HG03442 (cell line): ENCODE data around the gene SLC16A9.
"Not testable (repeated sequence)": the region's sequence is repeated elsewhere in the genome, so short reads cannot be mapped to it uniquely, and the experiment has no call there.

ENCODE experiments used
- ATAC-seq: cut with Tn5 transposase; IDR thresholded peaks from one replicate; pipeline ENCODE4 v1.9.1; 2021; ENCODE audit warnings: mild to moderate bottlenecking, moderate library complexity; ENCODE audit not compliant: unreplicated experiment

Gene SLC16A9

GRCh38 chr10:59709395-59710125 is at the start of gene SLC16A9:
Gene SLC16A9, minus strand, starts transcription at chr10:59709850. Its CDS starts 25,559 bp downstream, at chr10:59684291.
- ATAC-seq = peak; percentile 92

DNA sequence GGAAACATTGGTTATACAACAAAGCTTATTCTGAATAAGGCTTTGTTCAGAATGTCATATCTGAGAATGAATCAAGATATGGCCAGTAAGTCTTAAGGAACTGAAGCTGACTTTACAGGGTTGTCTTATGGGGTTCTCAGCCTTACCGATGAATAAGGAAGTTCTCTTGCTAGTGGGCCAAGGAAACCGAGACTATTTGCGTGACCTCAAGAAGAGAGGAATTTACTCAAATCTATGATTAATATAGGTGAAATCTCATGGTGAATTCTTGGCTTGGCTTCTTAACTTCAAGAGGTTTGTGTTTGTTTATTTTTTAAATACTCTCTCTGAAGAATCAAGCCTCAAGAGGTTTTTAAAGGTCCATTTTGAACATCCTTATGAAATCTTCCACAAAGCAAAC is 48.3 kb upstream of the SLC16A9 start:
- no peak for ATAC-seq

DNA sequence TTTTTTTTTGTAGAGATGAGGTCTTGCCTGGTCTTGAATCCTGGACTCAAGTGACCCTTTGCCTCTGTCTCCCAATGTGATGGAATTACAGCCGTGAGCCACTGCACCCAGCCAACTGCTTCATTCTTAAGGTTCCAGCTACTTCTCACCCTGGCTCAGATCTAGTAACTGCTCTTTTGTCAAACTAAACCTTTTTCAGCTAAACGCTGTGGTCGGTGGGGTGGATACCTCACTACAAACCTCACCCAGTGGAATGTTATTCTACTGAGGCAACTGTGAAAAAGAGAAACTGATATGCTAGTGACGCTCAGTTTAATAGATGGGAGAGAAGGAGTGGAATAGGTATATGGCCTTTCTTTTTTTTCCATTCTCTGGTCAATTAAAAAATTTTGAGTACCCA is 45.3 kb upstream of the SLC16A9 start:
- ATAC-seq = no peak

DNA sequence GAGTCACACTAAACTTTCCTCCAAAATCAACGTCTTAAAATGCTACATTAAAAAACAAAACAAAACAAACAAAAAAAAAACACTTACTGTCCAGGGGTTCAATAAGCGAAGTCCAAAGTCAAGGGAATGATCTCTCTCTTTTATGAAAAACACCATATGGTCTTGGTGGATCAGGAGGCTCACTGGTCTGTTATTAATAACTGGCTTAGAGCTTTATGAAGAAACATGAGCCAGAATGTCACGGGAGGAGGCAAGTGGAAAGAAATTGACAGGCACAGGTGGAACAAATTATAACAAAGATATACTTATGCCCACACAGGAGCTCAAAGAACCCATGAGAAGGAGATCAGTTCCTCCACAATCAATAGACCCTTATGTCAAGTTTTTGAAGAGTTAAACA is 43.6 kb upstream of the SLC16A9 start, which contains the start of gene MRLN:
MRLN (minus strand) TSS at position 189 of the 400 bp plus-strand sequence.
- no peak for ATAC-seq

DNA sequence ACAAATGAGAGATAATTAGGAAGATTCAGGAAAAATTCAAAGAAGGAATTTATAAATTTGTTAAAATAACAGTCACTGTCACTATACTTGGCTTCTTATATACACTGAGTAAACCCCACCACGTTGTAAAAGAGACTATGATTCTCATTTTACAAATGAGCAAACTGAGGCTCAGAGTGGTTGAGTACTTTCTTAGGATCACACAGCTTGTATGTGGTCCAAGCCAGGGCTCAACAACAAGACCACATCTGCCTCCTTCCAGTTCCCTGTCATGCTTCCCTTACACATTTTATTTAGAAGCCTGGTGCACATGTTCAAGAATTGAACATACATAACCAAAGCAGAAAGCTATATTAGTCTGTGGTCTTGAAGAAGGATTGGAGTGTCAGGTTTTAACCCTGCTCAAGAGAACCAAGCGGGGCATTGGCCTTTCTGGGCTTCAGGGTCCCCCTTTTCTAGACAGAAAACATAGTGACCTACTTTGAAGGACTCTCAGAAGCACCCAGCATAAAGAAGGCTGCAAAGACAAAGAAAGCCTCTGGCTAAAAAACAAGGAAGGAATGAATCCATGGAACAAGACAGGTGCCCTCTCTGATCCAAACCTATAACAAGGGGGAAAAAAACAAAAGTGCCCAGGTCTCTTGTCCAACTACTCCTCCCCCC is 42.8 kb upstream of the SLC16A9 start:
- no peak for ATAC-seq

DNA sequence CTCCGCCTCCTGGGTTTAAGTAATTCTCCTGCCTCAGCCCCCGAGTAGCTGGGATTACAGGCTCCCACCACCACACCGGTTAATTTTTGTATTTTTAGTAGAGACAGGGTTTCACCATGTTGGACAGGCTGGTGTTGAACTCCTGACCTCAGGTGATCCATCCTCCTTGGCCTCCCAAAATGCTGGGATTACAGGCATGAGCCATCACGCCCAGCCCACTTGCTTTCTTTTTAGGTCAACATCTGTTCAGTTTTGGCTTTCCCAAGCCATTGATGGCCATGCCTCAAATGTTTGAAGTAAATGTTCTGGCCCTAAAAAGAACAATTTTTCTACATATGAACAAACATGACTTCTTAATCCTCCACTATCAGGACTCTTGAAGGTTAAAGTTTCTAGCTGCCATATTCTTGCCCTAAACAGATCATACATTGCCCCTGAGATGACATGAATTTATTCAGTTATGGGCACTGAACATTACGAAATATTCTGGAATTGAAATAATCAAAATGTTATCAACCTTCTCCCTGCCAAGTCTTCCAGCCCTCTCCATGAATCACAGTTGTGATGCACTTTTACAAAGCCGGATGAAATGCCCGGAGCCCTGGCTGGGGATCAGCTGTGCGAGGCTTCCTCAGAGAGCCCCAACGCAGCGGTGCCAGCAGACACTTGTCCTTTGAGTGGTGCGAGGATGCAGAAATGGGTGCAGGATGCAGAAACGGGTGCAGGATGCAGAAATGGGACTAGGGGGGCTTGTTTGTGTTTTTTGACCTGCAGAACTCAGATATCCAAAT is 40.7 kb upstream of the SLC16A9 start:
- ATAC-seq = no peak

- ATAC-seq = peak; percentile 84
Observed at GRCh38 chr10:59748834-59749233, 39.2 kb upstream of the SLC16A9 start.

GRCh38 chr10:59745163-59745650 is 35.6 kb upstream of the SLC16A9 start:
- ATAC-seq = no peak

- not testable (repeated sequence) for ATAC-seq
Observed at GRCh38 chr10:59744762-59745161, 35.1 kb upstream of the SLC16A9 start.

GRCh38 chr10:59744156-59744555 is 34.5 kb upstream of the SLC16A9 start:
- ATAC-seq = not testable (repeated sequence)

- ATAC-seq = no peak
Observed at GRCh38 chr10:59741583-59741982, 31.9 kb upstream of the SLC16A9 start.

DNA sequence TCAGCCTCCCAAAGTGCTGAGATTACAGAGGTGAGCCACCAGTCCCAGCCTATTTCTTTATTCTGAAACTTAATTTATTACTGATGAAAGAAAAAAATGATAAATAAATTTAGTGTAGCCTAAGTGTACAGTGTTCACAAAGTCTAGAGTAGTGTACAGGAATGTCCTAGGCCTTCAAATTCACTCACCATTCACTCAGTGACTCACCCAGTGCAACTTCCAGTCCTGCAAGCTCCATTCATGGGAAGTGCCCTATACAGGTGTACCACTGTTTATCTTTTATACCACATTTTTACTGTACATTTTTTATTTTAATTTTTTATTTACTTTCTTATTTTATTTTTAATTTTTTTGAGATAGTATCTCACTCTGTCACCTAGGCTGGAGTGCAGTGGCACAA is 31.4 kb upstream of the SLC16A9 start:
- no peak for ATAC-seq

GRCh38 chr10:59736749-59737148 is 27.1 kb upstream of the SLC16A9 start:
- no peak for ATAC-seq

- no peak for ATAC-seq
Observed at GRCh38 chr10:59735296-59735695, 25.6 kb upstream of the SLC16A9 start.

- no peak for ATAC-seq
Observed at GRCh38 chr10:59734014-59734462, 24.4 kb upstream of the SLC16A9 start.

DNA sequence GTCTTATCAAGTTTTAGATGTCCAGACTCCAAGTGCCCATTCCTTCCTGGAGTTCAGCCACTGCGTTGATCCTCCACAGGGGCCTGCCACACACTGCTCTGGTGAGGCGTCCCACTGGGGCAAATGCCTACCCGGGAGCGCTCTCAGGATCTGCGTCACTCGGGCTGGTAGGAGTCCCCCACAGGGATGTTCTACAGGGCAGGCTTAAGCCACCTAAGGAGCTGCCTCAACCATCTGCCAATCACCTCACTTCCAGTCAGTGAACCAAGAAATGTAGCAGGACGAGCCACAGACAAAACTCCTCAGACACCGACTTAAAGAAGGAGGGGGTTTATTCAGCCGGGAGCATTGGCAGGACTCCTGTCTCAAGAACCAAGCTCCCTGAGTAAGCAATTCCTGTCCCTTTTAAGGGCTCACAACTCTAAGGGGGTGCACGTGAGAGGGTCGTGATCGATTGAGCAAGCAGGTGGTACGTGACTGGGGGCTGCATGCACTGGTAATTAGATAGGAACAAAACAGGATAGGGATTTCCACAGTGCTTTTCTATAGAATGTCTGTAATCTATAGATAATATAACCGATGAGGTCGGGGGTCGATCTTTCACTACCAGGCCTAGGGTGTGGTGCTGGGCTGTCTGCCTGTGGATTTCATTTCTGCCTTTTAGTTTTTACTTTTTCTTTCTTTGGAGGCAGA is 23.8 kb upstream of the SLC16A9 start:
- not testable (repeated sequence) for ATAC-seq

- ATAC-seq = not testable (repeated sequence)
Observed at GRCh38 chr10:59732849-59733248, 23.2 kb upstream of the SLC16A9 start.

DNA sequence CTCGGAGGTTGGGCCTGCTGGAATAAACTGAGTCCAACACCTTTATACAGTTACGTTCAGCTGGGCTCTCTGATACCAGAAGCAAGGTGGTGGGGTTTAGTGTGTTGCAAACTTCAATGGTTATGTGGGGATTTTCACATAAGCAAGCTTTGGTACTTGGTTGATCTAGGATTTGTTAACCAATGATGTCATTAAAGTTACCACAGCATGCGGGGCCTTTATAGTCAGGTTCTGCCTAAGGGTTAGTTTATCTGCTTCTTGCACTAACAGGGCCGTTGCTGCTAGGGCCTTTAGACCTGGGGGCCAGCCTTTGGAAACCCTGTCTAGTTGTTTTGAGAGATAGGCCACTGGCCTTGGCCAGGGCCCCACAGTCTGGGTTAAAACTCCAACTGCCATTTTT is 19.5 kb upstream of the SLC16A9 start:
- not testable (repeated sequence) for ATAC-seq

DNA sequence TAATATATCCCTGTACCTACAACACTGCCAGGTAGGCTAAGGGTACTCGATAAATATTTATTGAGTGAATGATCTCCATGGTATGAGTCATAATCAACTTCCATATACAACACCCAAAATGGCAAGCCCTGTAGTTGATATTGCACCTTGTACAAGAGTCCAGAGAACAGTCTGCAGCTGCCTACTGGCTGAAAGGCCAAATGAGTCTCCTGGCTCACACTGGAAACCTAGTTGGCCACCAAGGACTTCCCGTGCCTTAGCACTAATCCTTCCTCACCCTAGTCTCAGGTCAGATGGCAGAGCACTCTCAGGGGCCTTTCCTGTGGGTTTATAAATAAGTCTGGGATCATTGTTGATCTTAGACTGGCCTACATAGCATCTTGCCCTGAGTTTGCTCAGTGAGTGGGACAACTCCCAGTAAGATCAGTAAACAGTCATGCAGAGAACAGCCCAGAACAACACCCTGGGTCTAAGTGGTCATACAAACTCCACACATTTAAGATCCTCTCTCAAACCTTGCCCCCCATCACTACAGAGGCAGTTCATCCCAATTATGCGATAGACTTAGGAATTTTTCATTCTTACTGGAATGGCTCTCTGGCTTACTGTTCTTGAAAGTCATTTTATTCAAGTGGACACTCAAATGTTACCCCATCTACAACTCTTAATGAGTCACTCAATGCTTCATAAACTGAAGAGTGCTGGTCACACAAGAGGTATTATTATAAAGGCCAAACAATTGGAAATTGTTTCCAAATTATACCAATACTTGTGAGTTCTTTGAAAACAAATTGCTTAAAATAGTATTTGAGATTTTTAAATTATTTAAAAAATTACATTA is 14.7 kb upstream of the SLC16A9 start:
- no peak for ATAC-seq

DNA sequence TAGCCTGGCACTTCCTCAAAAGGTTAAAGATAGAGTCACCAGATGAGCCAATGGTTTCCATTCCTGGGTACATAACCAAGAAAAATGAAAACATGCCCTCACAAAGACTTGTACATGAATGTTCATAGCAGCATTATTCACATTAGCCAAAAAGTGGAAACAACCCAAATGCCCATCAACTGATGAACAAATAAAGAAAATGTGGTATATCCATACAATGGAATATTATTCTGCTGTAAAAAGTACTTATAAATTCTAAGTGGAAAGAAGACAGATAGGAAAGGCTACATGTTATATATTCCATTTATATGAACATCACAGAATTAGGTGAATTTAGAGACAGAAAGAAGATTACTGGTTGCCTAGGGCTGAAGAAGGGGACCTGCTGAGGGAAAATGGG is 10.7 kb upstream of the SLC16A9 start:
- no peak for ATAC-seq
